Tibial nerve (tissue), 4 donors: Measurements from ENCODE around the gene MOB2.

ENCODE experiments used
- EP300 ChIP-seq, 2 donors: sonication (generic); formaldehyde crosslinking; IDR thresholded peaks; one replicate each; pipeline ENCODE4 v1.6.1; 2017; ENCODE audit warnings: antibody characterized with exemption in 2 of 2, mild to moderate bottlenecking in 1 of 2
- POLR2A ChIP-seq, 2 donors: fragments of 450-650 bp; IDR thresholded peaks; one replicate each; pipeline ENCODE4 v1.6.1; 2017; ENCODE audit warnings: antibody characterized with exemption in 2 of 2, mild to moderate bottlenecking in 2 of 2, moderate library complexity in 2 of 2
- TF ChIP-seq, protein P1 (sequence below), 5 experiments: fragments of 200-600 bp in 3 of 5; fragments of 450-650 bp in 2 of 5; sonication (generic) in 3 of 5; IDR thresholded peaks; one replicate each; pipeline ENCODE4 v1.5.1; 2016 to 2019; ENCODE audit warnings: antibody characterized with exemption in 5 of 5, mild to moderate bottlenecking in 3 of 5, moderate library complexity in 2 of 5

DNA sequence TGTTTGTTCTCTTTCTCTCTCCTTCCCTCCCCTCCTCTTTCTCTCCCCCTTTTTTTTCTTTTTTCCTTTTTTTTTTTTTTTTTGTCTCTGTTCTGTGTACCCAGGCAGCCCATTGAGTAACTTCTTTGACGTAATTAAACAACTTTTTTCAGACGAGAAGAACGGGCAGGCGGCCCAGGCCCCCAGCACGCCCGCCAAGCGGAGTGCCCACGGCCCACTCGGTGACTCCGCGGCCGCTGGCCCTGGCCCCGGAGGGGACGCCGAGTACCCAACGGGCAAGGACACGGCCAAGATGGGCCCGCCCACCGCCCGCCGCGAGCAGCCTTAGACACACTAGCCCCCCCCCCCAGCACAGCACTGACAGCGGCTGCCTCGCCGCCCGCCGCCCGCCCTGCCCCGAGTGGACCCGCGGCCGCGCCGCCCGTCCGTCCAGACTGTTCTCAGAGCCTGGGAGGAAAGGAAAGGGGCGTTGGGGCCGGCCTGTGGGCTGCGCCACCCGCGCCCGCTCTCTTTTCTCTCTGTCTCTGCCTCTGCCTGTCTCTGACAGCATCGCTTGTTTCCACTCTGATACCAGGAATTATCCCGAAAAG is 26.1 kb downstream of the MOB2 start:
- TF ChIP-seq, protein P1, sequence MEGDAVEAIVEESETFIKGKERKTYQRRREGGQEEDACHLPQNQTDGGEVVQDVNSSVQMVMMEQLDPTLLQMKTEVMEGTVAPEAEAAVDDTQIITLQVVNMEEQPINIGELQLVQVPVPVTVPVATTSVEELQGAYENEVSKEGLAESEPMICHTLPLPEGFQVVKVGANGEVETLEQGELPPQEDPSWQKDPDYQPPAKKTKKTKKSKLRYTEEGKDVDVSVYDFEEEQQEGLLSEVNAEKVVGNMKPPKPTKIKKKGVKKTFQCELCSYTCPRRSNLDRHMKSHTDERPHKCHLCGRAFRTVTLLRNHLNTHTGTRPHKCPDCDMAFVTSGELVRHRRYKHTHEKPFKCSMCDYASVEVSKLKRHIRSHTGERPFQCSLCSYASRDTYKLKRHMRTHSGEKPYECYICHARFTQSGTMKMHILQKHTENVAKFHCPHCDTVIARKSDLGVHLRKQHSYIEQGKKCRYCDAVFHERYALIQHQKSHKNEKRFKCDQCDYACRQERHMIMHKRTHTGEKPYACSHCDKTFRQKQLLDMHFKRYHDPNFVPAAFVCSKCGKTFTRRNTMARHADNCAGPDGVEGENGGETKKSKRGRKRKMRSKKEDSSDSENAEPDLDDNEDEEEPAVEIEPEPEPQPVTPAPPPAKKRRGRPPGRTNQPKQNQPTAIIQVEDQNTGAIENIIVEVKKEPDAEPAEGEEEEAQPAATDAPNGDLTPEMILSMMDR (IDR thresholded peaks at IDR 0.05), result no peak
- TF ChIP-seq POLR2A (IDR thresholded peaks at IDR 0.05) (no peak), EP300 (IDR thresholded peaks at IDR 0.05) (peak in 1 of 2 donors; percentile 89)
